ENCODE results near the gene SAMM50.
A peak's percentile ranks its signal among the peaks of the same experiment; 100 is the strongest.
"Not testable (repeated sequence)": the region's sequence is repeated elsewhere in the genome, so short reads cannot be mapped to it uniquely, and the experiment has no call there.

SAMM50 gene

DNA sequence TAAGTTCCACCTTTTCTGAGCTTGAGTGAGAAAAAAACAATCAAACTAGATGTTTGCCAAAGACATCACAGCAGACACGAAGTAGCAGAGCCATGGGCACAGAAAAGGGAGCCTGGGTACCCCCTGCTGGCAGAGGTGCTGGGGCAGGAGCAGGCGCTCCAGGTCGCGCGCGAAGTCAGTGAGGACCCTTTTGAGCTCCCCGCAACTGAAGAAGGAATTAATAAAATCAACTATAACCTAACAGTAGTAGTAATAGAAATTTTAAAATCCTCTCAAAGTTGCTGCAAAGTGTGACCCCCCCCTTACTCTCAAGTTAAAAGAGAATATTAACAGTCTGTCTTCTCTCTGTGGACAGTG is 48.8 kb downstream of the SAMM50 start:
- no peak for DNase-seq

- no peak for DNase-seq
These were observed 50.3 kb downstream of the SAMM50 start for GRCh38 chr22:44005524-44005923.

GRCh38 chr22:44012162-44012561 is 56.9 kb downstream of the SAMM50 start:
- no peak for DNase-seq

DNA sequence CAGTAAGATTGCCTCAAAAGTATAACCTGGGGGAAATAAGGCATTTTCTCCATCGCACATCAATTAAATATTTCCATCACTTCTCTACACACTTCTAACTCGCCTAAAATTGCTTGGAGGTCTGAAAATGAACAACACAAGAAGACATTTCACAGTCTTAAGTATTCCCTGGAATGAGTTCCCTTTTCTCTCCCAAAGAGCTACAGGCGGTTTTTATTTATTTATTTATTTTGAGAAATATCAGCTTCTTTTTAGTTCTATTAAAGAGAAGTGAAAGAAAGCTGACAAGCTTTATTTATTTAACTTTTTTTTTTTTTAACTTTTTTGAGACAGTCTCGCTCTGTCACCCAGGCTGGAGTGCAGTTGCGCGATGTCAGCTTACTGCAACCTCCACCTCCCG is 57.3 kb downstream of the SAMM50 start:
- DNase-seq, result no peak

DNA sequence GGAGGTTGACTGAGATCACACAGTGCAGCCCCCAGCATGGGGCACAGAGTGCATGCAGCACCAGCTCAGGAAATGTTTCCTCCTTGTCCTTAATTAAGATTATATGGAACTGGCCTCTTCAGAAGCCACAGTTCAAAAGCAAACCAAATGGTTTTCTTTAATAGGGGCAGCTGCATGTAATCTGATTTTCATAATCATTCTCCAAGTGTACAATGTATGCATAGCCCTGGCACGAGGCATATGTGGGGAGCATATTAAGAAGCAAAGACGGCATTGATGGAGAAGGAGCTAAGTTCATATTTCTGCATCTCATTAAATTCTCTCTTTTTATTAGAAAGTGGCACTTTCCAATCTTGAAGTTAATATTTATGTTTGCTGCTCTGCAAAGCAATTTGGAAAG is 59.0 kb downstream of the SAMM50 start:
- DNase-seq, result no peak

DNA sequence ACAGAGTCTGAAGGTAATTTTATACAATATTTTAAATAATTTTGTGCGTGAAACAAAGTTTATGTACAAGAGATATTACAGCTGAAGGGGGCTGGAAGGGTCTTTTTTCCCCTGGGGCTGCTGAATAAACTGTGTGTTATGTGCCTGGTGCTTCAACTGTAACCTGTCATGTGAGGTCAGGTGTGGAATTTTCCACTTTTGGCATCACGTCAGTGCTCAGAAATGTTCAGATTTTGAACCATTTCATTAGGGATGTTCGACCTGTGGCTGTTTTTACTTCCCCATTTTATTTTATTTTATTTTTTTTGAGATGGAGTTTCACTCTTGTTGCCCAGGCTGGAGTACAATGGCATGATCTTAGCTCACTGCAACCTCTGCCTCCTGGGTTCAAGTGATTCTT is 61.3 kb downstream of the SAMM50 start:
- DNase-seq, result not testable (repeated sequence)

- no peak for DNase-seq
These were observed 63.4 kb downstream of the SAMM50 start for GRCh38 chr22:44018594-44018993.

GRCh38 chr22:44019416-44019815 is 64.2 kb downstream of the SAMM50 start:
- DNase-seq, result no peak

DNA sequence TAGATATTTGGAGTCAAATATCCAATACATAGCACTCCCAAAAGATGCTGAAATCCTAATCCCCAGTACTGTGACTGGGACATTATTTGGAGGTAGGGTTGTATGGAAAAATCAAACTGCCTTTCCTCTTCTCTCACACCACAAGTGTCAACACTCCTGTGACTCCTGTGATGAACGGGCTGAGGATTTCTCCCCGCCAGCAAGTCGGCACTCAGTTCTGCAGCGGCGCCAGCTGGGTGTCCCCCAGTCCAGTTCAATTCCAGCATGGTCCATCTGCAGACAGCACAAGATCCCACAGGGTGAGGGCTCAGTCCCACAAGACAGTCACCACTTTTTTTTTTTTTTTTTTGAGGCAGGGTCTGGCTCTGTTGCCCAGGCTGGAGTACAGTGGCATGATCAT is 64.6 kb downstream of the SAMM50 start:
- DNase-seq, result no peak

- DNase-seq, result no peak
These were observed 65.7 kb downstream of the SAMM50 start for GRCh38 chr22:44020981-44021380.

GRCh38 chr22:44023404-44024287 is 68.4 kb downstream of the SAMM50 start:
- peak; percentile 62 for DNase-seq

- DNase-seq, result no peak
These were observed 69.2 kb downstream of the SAMM50 start, which contains the start of gene PARVB for GRCh38 chr22:44024288-44024921. PARVB (plus strand) TSS chr22:44024302; CDS start chr22:44024340, 38 bp downstream.

GRCh38 chr22:44025171-44026065 is 70.2 kb downstream of the SAMM50 start:
- no peak for DNase-seq

- no peak for DNase-seq
These were observed 70.9 kb downstream of the SAMM50 start for GRCh38 chr22:44026066-44026629.

GRCh38 chr22:44026630-44027511 is 71.6 kb downstream of the SAMM50 start:
- DNase-seq, result peak; percentile 56

- DNase-seq, result no peak
These were observed 72.8 kb downstream of the SAMM50 start for GRCh38 chr22:44028091-44028490.

DNA sequence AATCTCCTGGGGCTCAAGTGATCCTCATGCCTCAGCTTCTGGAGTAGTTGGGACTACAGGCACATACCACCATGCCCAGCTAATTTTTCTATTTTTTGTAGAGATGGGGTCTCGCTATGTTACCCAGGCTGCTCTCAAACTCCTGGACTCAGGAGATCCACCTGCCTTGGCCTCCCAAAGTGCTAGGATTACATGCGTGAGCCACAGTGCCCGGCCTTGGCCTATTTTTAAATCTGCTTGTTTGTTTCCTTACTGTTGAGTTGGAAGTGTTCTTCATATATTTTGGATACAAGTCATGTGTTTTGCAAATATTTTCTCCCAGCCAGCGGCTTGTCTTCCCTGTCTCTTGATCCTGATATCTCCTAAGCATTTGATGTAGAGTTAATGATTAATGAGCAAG is 73.8 kb downstream of the SAMM50 start:
- DNase-seq, result no peak

- DNase-seq, result no peak
These were observed 74.9 kb downstream of the SAMM50 start for GRCh38 chr22:44030051-44030701.

DNA sequence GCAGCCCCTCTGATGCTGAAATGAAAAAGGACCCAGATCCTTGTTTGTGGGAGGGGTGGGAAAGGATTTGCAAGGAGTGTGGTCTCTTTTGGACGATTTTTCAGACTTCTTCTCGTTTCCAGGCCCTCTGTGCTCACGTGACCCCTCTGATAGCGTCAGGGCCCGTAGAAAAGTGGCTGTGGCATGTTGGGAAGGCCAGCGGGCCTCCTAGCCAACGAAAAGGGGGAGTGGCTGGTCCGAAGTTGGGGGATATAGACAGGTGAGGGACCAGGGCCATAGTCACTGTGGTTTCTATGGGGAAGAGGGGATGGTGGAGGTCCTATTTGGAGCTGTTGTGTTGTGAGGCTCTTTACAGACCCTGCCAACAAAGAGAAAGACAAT is 75.5 kb downstream of the SAMM50 start:
- DNase-seq, result no peak

DNA sequence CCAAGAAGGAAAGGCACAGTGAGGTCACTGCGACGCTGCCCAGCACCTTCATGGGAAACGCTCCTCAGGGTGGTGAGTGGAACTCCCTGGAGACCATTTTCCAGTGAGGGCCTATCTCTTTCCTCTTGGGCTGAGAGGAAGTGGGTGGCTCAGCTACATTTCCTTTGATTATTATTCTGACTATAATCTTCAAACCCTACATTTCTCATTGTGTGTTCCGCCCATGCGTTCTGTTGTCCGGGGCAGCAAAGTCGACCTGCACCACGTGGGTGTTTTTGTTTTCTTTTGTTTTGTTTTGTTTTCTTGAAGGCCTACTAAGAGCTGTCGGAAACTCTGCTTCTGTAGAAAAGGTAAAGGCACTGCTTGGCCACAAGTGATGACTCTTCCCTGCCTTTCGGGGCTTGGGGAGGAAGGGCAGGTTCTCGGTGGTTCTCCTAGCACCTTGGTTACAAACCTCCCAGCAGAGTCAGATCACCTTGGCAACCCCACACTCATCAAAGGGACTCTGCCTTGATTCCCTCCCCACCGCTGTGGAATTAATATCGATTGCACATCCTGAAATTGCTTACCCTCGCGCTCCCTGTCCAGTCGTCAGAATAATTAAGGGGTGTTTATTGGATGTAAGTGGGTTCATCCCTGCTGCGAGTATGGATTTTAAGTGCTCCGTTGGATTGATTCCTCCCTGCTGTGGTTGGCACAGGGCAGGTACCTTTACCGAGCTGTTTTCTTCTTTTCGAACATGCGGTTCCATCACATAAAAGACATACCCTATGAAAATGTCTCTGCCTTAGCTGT is 76.1 kb downstream of the SAMM50 start:
- no peak for DNase-seq
